Chondrocyte (in vitro differentiated cells): Measurements from ENCODE around the gene TPGS1. TPM values are rescaled to one million over a fixed set of nuclear protein-coding genes. Genes with fewer than 3 reads are reported as not detected.

Experiments used
- DNase-seq: peaks from one replicate; pipeline ENCODE4 v3.0.0; 2021; ENCODE audit warnings: mixed read lengths, low spot score
- H3K27ac Mint-ChIP-seq: one replicate; pipeline ENCODE4 v1.8.0; 2021; ENCODE audit warnings: mild to moderate bottlenecking, moderate library complexity, mixed read lengths; ENCODE audit not compliant: unreplicated experiment
- H3K27me3 Mint-ChIP-seq: 2 replicates; pipeline ENCODE4 v1.8.0; 2021; ENCODE audit warnings: low read depth, mixed read lengths
- H3K36me3 Mint-ChIP-seq: 2 replicates; pipeline ENCODE4 v1.8.0; 2021; ENCODE audit warnings: low read depth, mixed read lengths
- H3K4me1 Mint-ChIP-seq: 2 replicates; pipeline ENCODE4 v1.8.0; 2021; ENCODE audit warnings: low read depth, mild to moderate bottlenecking, mixed read lengths
- H3K4me3 Mint-ChIP-seq: one replicate; pipeline ENCODE4 v1.8.0; 2021; ENCODE audit warnings: mild to moderate bottlenecking, moderate library complexity, mixed read lengths; ENCODE audit not compliant: unreplicated experiment
- H3K9me3 Mint-ChIP-seq: 2 replicates; pipeline ENCODE4 v1.8.0; 2021; ENCODE audit warnings: low read depth, mixed read lengths
- CTCF ChIP-seq: fragments of 200-600 bp; sonication (generic); IDR thresholded peaks from 2 replicates; pipeline ENCODE4 v1.5.0; 2021; ENCODE audit warnings: antibody characterized with exemption, mild to moderate bottlenecking, moderate library complexity
- total RNA-seq: library from RNA; stranded (reverse); gene quantifications from 3 replicates; pipeline ENCODE4 v1.2.1, GENCODE V29; 2021

TPGS1 gene
- total RNA-seq, 1 donor from 2014 or later: 22.6 TPM

DNA sequence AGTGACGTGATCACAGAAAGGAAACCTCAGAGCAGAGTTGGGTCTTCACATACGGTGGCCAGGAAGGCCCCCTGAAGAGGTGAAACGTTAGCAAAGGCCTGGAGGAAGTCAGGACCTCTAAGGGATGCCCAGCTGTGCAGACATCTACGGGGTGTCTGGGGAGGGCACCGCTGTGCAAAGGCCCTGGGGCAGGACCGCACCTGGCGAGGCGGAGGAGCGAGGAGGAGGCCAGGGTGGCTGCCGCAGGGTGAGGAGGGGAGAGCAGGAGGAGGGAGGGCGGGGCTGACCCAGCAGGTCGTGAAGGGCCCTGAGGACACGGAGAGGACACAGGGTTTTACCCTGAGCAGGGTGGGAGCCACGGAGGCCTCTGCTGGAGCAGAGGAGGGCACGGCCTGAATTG, 22.8 kb upstream of the TPGS1 start:
- DNase-seq: no peak
- no peak for TF ChIP-seq CTCF
- peaks cover 8% of the 10 kb centered on the region for H3K9me3 Mint-ChIP-seq
- peaks cover 23% of the 10 kb centered on the region for H3K4me1 Mint-ChIP-seq
- no peak overlapping the region for H3K27ac Mint-ChIP-seq
- H3K4me3 Mint-ChIP-seq: no peak overlapping the region
- no peaks in the 10 kb centered on the region for H3K27me3 Mint-ChIP-seq
- H3K36me3 Mint-ChIP-seq: peaks cover 3% of the 10 kb centered on the region

DNA sequence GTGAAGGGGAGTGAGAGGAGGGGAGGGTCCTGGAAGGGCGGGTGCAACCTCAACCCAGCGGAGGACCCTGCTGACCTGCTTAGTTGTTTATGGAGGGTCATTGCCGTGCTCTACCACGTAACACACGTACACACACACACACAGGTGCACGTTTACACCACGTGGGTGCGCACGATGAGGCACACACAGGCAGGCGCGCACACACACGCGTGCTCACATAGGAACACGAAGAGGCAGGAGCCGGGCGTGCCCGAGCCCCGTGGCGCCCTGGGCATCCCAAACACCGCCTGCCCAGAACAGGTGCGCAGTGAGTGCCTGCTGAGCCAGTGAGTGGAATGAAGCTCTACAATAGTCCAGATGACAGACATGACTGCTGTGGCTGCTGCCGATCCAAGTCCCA, 22.2 kb upstream of the TPGS1 start:
- no peak for DNase-seq
- Mint-ChIP-seq H3K4me3 (no peak overlapping the region), H3K27ac (no peak overlapping the region)

DNA sequence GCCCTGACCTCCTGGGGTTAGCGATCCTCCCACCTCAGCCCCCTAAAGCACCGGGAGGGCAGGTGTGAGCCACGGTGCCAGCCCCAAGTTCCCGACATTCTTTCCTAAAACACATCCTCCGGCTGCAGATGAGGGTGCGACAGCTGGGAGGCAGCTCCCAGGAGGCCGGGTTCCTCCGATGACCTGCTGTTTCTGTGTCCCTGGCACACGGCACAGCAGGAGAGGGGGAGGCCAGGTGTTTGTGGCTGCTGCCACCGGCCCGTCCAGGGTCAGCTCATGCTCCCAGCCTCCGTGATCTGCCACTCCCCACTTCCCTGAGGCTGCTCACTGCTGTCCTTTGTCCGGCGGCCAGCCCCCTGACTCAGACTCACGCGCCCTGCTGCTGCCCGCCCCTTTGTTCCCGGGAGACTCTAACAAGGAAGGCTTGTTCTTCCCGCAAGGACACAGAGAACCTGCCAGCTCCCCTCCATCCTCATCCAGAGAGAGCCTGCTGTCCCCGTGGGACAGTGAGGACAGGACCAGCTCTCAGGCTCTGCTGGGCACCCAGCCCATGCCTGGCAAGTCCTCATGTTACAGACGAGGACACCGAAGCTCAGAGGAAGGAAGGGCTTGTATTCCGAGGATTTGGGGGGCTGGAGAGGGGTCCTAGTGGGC, 21.6 kb upstream of the TPGS1 start:
- Mint-ChIP-seq H3K4me3 (peak overlapping the region; percentile 48), H3K27ac (peak overlapping the region; percentile 69), H3K9me3 (peaks cover under 1% of the 10 kb centered on the region)

More for the DNA sequence above, 22.2 kb upstream of the TPGS1 start:
- peaks cover 25% of the 10 kb centered on the region for H3K4me1 Mint-ChIP-seq
- peaks cover 7% of the 10 kb centered on the region for H3K9me3 Mint-ChIP-seq
- no peaks in the 10 kb centered on the region for H3K27me3 Mint-ChIP-seq
- no peak for TF ChIP-seq CTCF
- H3K36me3 Mint-ChIP-seq: peaks cover 2% of the 10 kb centered on the region

GRCh38 chr19:488505-489417, 18.5 kb upstream of the TPGS1 start:
- TF ChIP-seq CTCF: no peak
- DNase-seq: peak; percentile 98
- no peaks in the 10 kb centered on the region for H3K9me3 Mint-ChIP-seq
- H3K4me3 Mint-ChIP-seq: peak overlapping the region; percentile 79
- H3K27me3 Mint-ChIP-seq: no peaks in the 10 kb centered on the region
- H3K4me1 Mint-ChIP-seq: peaks cover 30% of the 10 kb centered on the region
- H3K27ac Mint-ChIP-seq: peak overlapping the region; percentile 65
- no peaks in the 10 kb centered on the region for H3K36me3 Mint-ChIP-seq

More for the DNA sequence above, 21.6 kb upstream of the TPGS1 start:
- no peak for DNase-seq
- TF ChIP-seq CTCF: no peak
- Mint-ChIP-seq H3K36me3 (no peaks in the 10 kb centered on the region), H3K4me1 (peaks cover 28% of the 10 kb centered on the region), H3K27me3 (no peaks in the 10 kb centered on the region)

DNA sequence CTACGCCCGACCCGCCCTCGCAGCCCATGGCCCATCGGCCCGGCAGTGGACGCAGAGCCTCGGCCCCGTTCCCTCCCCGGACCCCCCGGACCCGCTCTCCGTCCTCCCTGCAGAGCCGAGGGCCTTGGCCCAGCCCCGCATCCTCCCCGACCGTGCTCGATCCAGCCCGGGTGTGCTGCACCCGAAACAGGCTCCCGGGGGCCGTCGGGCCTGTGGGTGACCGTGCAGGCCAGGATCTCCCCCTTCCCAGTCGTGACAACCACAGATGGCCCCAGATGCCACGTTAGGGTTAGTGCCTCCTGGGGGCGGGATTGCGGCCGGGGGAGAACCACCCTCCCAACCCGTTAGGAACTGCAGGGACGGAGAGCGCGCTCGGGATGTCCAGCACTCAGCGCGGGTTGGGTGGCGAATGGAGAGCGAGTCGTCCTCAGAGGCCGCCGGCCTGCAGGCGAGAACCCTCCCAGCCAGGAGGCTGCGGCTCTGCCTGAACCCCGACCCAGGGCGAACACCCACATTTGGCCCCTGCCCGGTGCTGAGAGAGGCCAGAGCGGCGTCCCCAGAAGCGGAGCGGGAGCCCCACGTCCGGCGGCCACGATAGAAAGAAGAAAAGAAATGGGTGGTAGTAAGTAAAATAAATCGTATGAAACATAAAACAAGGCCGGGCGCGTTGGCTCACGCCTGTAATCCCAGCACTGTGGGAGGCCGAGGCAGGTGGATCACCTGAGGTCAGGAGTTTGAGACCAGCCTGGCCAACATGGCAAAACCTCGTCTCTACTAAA, 17.7 kb upstream of the TPGS1 start:
- peaks cover 30% of the 10 kb centered on the region for H3K4me1 Mint-ChIP-seq
- H3K9me3 Mint-ChIP-seq: no peaks in the 10 kb centered on the region
- peak overlapping the region; percentile 79 for H3K4me3 Mint-ChIP-seq
- peak overlapping the region; percentile 86 for H3K27ac Mint-ChIP-seq
- no peaks in the 10 kb centered on the region for H3K27me3 Mint-ChIP-seq
- peak; percentile 93 for DNase-seq
- no peaks in the 10 kb centered on the region for H3K36me3 Mint-ChIP-seq
- TF ChIP-seq CTCF: no peak
